GM23338 (cell line): ENCODE data around the gene SUSD1. TPM values are rescaled to one million over a fixed set of nuclear protein-coding genes. Genes with fewer than 3 reads are reported as not detected.

Source experiments
- ATAC-seq: fragments of 200-7000 bp; cut with Tn5 transposase; 3 replicates; pipeline ENCODE4 v1.9.1; 2020
- DNase-seq: peaks from one replicate; pipeline ENCODE4 v3.0.0-alpha.2; 2015; ENCODE audit warnings: low spot score
- H2AFZ ChIP-seq: fragments of 200-600 bp; sonication (generic); 2 replicates; pipeline ENCODE4 v1.8.0; 2016; ENCODE audit warnings: antibody characterized with exemption, mild to moderate bottlenecking, moderate library complexity
- H3F3A ChIP-seq: fragments of 200-600 bp; sonication (generic); replicated peaks from 2 replicates; pipeline ENCODE4 v1.8.0; 2017; ENCODE audit warnings: antibody characterized with exemption, mixed run types, low read depth
- H3K27ac ChIP-seq: fragments of 200-600 bp; sonication (generic); 2 replicates; pipeline ENCODE4 v1.6.1; 2016; ENCODE audit warnings: low read depth
- H3K27me3 ChIP-seq: fragments of 200-600 bp; sonication (generic); 2 replicates; pipeline ENCODE4 v1.8.0; 2016; ENCODE audit warnings: mild to moderate bottlenecking, mixed run types, moderate library complexity; ENCODE audit not compliant: insufficient read depth
- H3K36me3 ChIP-seq: fragments of 200-600 bp; sonication (generic); 2 replicates; pipeline ENCODE4 v1.8.0; 2016; ENCODE audit warnings: mild to moderate bottlenecking; ENCODE audit not compliant: insufficient read depth
- H3K4me1 ChIP-seq: fragments of 200-600 bp; sonication (generic); 2 replicates; pipeline ENCODE4 v1.8.0; 2016; ENCODE audit warnings: mild to moderate bottlenecking, moderate library complexity; ENCODE audit not compliant: insufficient read depth
- H3K4me2 ChIP-seq: fragments of 200-600 bp; sonication (generic); 2 replicates; pipeline ENCODE4 v1.7.1; 2017; ENCODE audit warnings: mixed run types
- H3K4me3 ChIP-seq: fragments of 200-600 bp; sonication (generic); 2 replicates; pipeline ENCODE4 v1.6.1; 2016; ENCODE audit warnings: mixed run types
- H3K79me2 ChIP-seq: fragments of 200-600 bp; sonication (generic); replicated peaks from 2 replicates; pipeline ENCODE4 v1.8.0; 2017; ENCODE audit warnings: mild to moderate bottlenecking; ENCODE audit not compliant: insufficient read depth
- H3K9me2 ChIP-seq: fragments of 200-600 bp; sonication (generic); 2 replicates; pipeline ENCODE4 v1.8.0; 2017; ENCODE audit not compliant: insufficient read depth
- H4K20me1 ChIP-seq: fragments of 200-600 bp; sonication (generic); replicated peaks from 2 replicates; pipeline ENCODE4 v1.8.0; 2017; ENCODE audit warnings: mild to moderate bottlenecking; ENCODE audit not compliant: insufficient read depth
- H3K27ac Mint-ChIP-seq: 2 replicates; pipeline ENCODE4 v1.8.0; 2020; ENCODE audit warnings: inconsistent platforms, mild to moderate bottlenecking, moderate library complexity, mixed read lengths
- H3K27me3 Mint-ChIP-seq: 3 replicates; pipeline ENCODE4 v1.8.0; 2022; ENCODE audit warnings: low read depth, mild to moderate bottlenecking, moderate library complexity, mixed read lengths, inconsistent platforms; ENCODE audit not compliant: insufficient read depth, poor library complexity
- H3K36me3 Mint-ChIP-seq: 3 replicates; pipeline ENCODE4 v1.8.0; 2021; ENCODE audit warnings: low read depth, mild to moderate bottlenecking, inconsistent platforms, moderate library complexity, mixed read lengths
- H3K4me1 Mint-ChIP-seq: 3 replicates; pipeline ENCODE4 v1.8.0; 2020; ENCODE audit warnings: mild to moderate bottlenecking, inconsistent platforms, mixed read lengths
- H3K4me3 Mint-ChIP-seq: 3 replicates; pipeline ENCODE4 v1.8.0; 2021; ENCODE audit warnings: moderate library complexity, mild to moderate bottlenecking, inconsistent platforms, mixed read lengths
- H3K9me3 Mint-ChIP-seq: 3 replicates; pipeline ENCODE4 v1.8.0; 2020; ENCODE audit warnings: moderate library complexity, mild to moderate bottlenecking, inconsistent platforms, mixed read lengths
- CREB1 ChIP-seq: fragments of 250-450 bp; sonication (Bioruptor Pico); IDR thresholded peaks from 2 replicates; pipeline ENCODE4 v1.5.0; 2020; ENCODE audit warnings: low read depth, mild to moderate bottlenecking, moderate library complexity
- CTCF ChIP-seq, 2 experiments: fragments of 200-600 bp in 1 of 2; sonication (generic) in 1 of 2; conservative IDR thresholded peaks; 2 replicates each; pipeline versions ENCODE4 v1.5.1 to v1.6.1; 2016 to 2017; ENCODE audit warnings: antibody characterized with exemption in 2 of 2, low read depth in 2 of 2, mild to moderate bottlenecking in 2 of 2, moderate library complexity in 1 of 2
- EZH2 ChIP-seq: fragments of 200-600 bp; sonication (generic); IDR thresholded peaks from one replicate; pipeline ENCODE4 v1.8.0; 2017; ENCODE audit warnings: antibody characterized with exemption, mild to moderate bottlenecking, low read depth; ENCODE audit not compliant: unreplicated experiment
- EZH2phosphoT487 ChIP-seq: fragments of 200-600 bp; sonication (generic); IDR thresholded peaks from one replicate; pipeline ENCODE4 v1.8.1; 2018; ENCODE audit warnings: antibody characterized with exemption; ENCODE audit not compliant: unreplicated experiment
- NANOG ChIP-seq: IDR thresholded peaks from 2 replicates; pipeline ENCODE4 v1.6.1; 2016; ENCODE audit warnings: antibody characterized with exemption, borderline replicate concordance
- REST ChIP-seq: IDR thresholded peaks from one replicate; pipeline ENCODE4 v1.6.1; 2018; ENCODE audit warnings: antibody characterized with exemption; ENCODE audit not compliant: unreplicated experiment
- STAT1 ChIP-seq: IDR thresholded peaks from one replicate; pipeline ENCODE4 v1.6.1; 2016; ENCODE audit warnings: antibody characterized with exemption; ENCODE audit not compliant: unreplicated experiment
- ZNF114 ChIP-seq: fragments of 250-450 bp; sonication (Bioruptor Pico); IDR thresholded peaks from 2 replicates; pipeline ENCODE4 v1.5.0; 2020; ENCODE audit warnings: mild to moderate bottlenecking, moderate library complexity
- ZNF331 ChIP-seq: fragments of 250-450 bp; sonication (Bioruptor Pico); IDR thresholded peaks from 2 replicates; pipeline ENCODE4 v1.5.0; 2020; ENCODE audit warnings: low read depth, mild to moderate bottlenecking, moderate library complexity
- polyA plus RNA-seq: library from polyadenylated mRNA; unstranded; fragments of >200 nt; fragmentation: Nextera tagmentation; extraction: Ambion mirVana; gene quantifications from 2 replicates; pipeline ENCODE4 v1.2.1, GENCODE V29; 2016
- total RNA-seq: library from RNA; depleted of rRNA; stranded (reverse); fragments of >200 nt; shearing (Covaris generic); gene quantifications from 2 replicates; pipeline ENCODE4 v1.2.3, GENCODE V29; 2014

Gene SUSD1
- total and polyA plus RNA-seq, 2 experiments from 2014 or later: 1.2 to 6.4 TPM

GRCh38 chr9:112061152-112061740 lies 113.9 kb downstream of the SUSD1 start (continued):
- no peak for TF ChIP-seq ZNF114 (CRISPR knock-in tag)
- no peak for TF ChIP-seq REST
- no peak for TF ChIP-seq STAT1

- TF ChIP-seq CREB1 (CRISPR knock-in tag) (no peak), EZH2phosphoT487 (no peak)
- Histone ChIP-seq H3K9me2 (no peaks in the 10 kb centered on the region), H3K27ac (no peak overlapping the region)
Measured at GRCh38 chr9:112059966-112060320, 115.2 kb downstream of the SUSD1 start.

GRCh38 chr9:112059145-112059965 lies 115.7 kb downstream of the SUSD1 start:
- H3K9me3 Mint-ChIP-seq: peaks cover 9% of the 10 kb centered on the region; the same call in 2 of the 3 replicates
- no peaks in the 10 kb centered on the region for H3K27me3 ChIP-seq
- H3K36me3 Mint-ChIP-seq: peaks cover 6% of the 10 kb centered on the region; the same call in 1 of the 3 replicates
- H3K27ac ChIP-seq: no peak overlapping the region
- no peak overlapping the region for H3K4me2 ChIP-seq
- peaks cover 5% of the 10 kb centered on the region; the same call in 1 of the 2 replicates for H3K4me1 ChIP-seq
- H3K4me3 ChIP-seq: no peak overlapping the region
- H3K4me3 Mint-ChIP-seq: no peak overlapping the region
- H3K9me2 ChIP-seq: no peaks in the 10 kb centered on the region
- ATAC-seq: no peak
- peaks cover 4% of the 10 kb centered on the region; the same call in 2 of the 3 replicates for H3K4me1 Mint-ChIP-seq
- H3K36me3 ChIP-seq: peaks cover 9% of the 10 kb centered on the region
- H2AFZ ChIP-seq: no peak overlapping the region
- H3K79me2 ChIP-seq: no peaks in the 10 kb centered on the region
- H3K27ac Mint-ChIP-seq: no peak overlapping the region
- no peak for DNase-seq
- H4K20me1 ChIP-seq: no peaks in the 10 kb centered on the region
- peaks cover 1% of the 10 kb centered on the region for H3K27me3 Mint-ChIP-seq
- no peaks in the 10 kb centered on the region for H3F3A ChIP-seq
- TF ChIP-seq NANOG: no peak
- TF ChIP-seq ZNF114 (CRISPR knock-in tag): no peak
- TF ChIP-seq ZNF331: no peak
- TF ChIP-seq STAT1: no peak
- no peak for TF ChIP-seq CREB1 (CRISPR knock-in tag)
- TF ChIP-seq EZH2: no peak
- no peak for TF ChIP-seq REST
- TF ChIP-seq CTCF (conservative IDR thresholded peaks at IDR 0.05; ENCODE audit: low read depth in 2 of 2): no peak
- TF ChIP-seq EZH2phosphoT487: no peak

More at GRCh38 chr9:112059966-112060320, 115.2 kb downstream of the SUSD1 start:
- peaks cover 14% of the 10 kb centered on the region; the same call in 2 of the 3 replicates for H3K9me3 Mint-ChIP-seq
- Histone ChIP-seq H3K4me1 (peaks cover 5% of the 10 kb centered on the region; the same call in 1 of the 2 replicates), H3K4me2 (no peak overlapping the region), H3F3A (no peaks in the 10 kb centered on the region), H3K36me3 (peaks cover 9% of the 10 kb centered on the region), H2AFZ (no peak overlapping the region), H3K27me3 (no peaks in the 10 kb centered on the region), H4K20me1 (no peaks in the 10 kb centered on the region), H3K79me2 (no peaks in the 10 kb centered on the region), H3K4me3 (no peak overlapping the region)
- peaks cover 8% of the 10 kb centered on the region for H3K36me3 Mint-ChIP-seq
- H3K27ac Mint-ChIP-seq: no peak overlapping the region
- ATAC-seq (no peak), DNase-seq (no peak)
- H3K4me1 Mint-ChIP-seq: peaks cover 4% of the 10 kb centered on the region; the same call in 2 of the 3 replicates
- peaks cover 3% of the 10 kb centered on the region for H3K27me3 Mint-ChIP-seq
- H3K4me3 Mint-ChIP-seq: no peak overlapping the region
